OCI-LY1 (cell line): ENCODE measurements around the gene TNS3.

Experiments
- EZH2 ChIP-seq: fragments of 200-600 bp; sonication (generic), shearing (Covaris generic); IDR thresholded peaks from 2 replicates; pipeline ENCODE4 v1.8.0; 2017; ENCODE audit warnings: borderline replicate concordance, mixed run types, mild to moderate bottlenecking, antibody characterized with exemption, low read length, moderate library complexity, mixed read lengths
- TF ChIP-seq, protein P1 (sequence below): fragments of 200-600 bp; sonication (generic), shearing (Covaris generic); IDR thresholded peaks from 2 replicates; pipeline ENCODE4 v1.5.1; 2017; ENCODE audit warnings: mild to moderate bottlenecking, antibody characterized with exemption, low read length, moderate library complexity, mixed read lengths

DNA sequence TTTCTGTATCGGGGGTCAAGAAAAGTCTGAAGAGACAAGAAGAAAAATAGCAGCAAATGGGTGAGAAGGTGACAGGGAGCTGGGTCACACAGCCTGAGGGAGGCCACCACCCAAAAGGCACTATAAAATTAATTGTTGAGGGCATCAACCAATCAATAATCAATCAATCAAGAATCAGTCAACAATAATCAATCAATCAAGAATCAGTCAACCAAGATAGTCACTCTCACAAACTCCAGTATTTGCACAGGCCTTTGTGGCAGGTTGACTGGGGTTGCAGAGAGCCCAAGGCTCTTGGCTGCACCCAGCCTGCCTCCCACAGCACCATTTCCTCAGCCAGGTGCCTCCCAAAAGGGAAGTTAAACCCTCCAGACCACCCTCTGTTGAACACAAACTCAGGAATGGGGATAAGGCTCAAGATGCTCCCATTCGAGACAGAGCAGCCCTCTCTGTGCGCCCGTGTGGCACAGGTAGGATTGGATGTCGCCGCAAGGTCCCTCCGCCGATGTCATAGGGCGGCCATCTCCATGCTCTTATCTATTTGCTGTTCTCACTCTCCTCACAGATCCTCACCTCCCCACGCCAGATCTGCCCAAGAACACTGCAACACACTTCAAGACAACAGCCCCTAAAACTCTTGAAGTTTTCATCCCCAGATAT, 64.0 kb downstream of the TNS3 start:
- TF ChIP-seq, protein P1, sequence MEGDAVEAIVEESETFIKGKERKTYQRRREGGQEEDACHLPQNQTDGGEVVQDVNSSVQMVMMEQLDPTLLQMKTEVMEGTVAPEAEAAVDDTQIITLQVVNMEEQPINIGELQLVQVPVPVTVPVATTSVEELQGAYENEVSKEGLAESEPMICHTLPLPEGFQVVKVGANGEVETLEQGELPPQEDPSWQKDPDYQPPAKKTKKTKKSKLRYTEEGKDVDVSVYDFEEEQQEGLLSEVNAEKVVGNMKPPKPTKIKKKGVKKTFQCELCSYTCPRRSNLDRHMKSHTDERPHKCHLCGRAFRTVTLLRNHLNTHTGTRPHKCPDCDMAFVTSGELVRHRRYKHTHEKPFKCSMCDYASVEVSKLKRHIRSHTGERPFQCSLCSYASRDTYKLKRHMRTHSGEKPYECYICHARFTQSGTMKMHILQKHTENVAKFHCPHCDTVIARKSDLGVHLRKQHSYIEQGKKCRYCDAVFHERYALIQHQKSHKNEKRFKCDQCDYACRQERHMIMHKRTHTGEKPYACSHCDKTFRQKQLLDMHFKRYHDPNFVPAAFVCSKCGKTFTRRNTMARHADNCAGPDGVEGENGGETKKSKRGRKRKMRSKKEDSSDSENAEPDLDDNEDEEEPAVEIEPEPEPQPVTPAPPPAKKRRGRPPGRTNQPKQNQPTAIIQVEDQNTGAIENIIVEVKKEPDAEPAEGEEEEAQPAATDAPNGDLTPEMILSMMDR: no peak
- TF ChIP-seq EZH2: no peak
